Kidney epithelial cell (primary cell): ENCODE results near the gene NELFA. TPM values are rescaled to one million over a fixed set of nuclear protein-coding genes. Genes with fewer than 3 reads are reported as not detected.

Source experiments
- DNase-seq: peaks from one replicate; pipeline ENCODE4 v3.0.0-alpha.2; 2010; ENCODE audit warnings: low read depth
- H3K27me3 ChIP-seq: 2 replicates; pipeline ENCODE4 v1.6.0; 2011; ENCODE audit warnings: low read length; ENCODE audit not compliant: control insufficient read depth, insufficient read depth
- H3K36me3 ChIP-seq: 2 replicates; pipeline ENCODE4 v1.5.1; 2011; ENCODE audit warnings: low read length; ENCODE audit not compliant: control insufficient read depth, insufficient read depth
- H3K4me3 ChIP-seq: 2 replicates; pipeline ENCODE4 v1.5.1; 2011; ENCODE audit warnings: low read depth, mild to moderate bottlenecking, control low read depth, low read length
- total RNA-seq: library from RNA; depleted of rRNA; stranded (reverse); fragments of >200 nt; gene quantifications from 2 replicates; pipeline ENCODE4 v1.2.3, GENCODE V29; 2015
- TF ChIP-seq, protein P1 (sequence below): IDR thresholded peaks from 2 replicates; pipeline ENCODE4 v1.5.1; 2011; ENCODE audit warnings: mild to moderate bottlenecking, moderate library complexity, low read length, control low read depth, inconsistent platforms; ENCODE audit not compliant: insufficient read depth, poor library complexity, severe bottlenecking

NELFA gene
- total RNA-seq, 1 donor from 2014 or later, result 31.9 TPM

GRCh38 chr4:2049381-2049780, 40.6 kb upstream of the NELFA start:
- peaks cover 11% of the 10 kb centered on the region for H3K27me3 ChIP-seq
- no peak overlapping the region for H3K4me3 ChIP-seq
- no peak for DNase-seq
- TF ChIP-seq, protein P1, sequence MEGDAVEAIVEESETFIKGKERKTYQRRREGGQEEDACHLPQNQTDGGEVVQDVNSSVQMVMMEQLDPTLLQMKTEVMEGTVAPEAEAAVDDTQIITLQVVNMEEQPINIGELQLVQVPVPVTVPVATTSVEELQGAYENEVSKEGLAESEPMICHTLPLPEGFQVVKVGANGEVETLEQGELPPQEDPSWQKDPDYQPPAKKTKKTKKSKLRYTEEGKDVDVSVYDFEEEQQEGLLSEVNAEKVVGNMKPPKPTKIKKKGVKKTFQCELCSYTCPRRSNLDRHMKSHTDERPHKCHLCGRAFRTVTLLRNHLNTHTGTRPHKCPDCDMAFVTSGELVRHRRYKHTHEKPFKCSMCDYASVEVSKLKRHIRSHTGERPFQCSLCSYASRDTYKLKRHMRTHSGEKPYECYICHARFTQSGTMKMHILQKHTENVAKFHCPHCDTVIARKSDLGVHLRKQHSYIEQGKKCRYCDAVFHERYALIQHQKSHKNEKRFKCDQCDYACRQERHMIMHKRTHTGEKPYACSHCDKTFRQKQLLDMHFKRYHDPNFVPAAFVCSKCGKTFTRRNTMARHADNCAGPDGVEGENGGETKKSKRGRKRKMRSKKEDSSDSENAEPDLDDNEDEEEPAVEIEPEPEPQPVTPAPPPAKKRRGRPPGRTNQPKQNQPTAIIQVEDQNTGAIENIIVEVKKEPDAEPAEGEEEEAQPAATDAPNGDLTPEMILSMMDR, result no peak
- H3K36me3 ChIP-seq, result no peaks in the 10 kb centered on the region

GRCh38 chr4:2048831-2049230, 40.1 kb upstream of the NELFA start:
- peaks cover 1% of the 10 kb centered on the region for H3K36me3 ChIP-seq
- no peak for DNase-seq
- no peak overlapping the region for H3K4me3 ChIP-seq
- TF ChIP-seq, protein P1, result no peak
- peaks cover 11% of the 10 kb centered on the region for H3K27me3 ChIP-seq

GRCh38 chr4:2047781-2048581, 39.2 kb upstream of the NELFA start:
- TF ChIP-seq, protein P1, result no peak
- Histone ChIP-seq H3K36me3 (peaks cover 1% of the 10 kb centered on the region), H3K4me3 (no peak overlapping the region), H3K27me3 (peaks cover 11% of the 10 kb centered on the region)
- DNase-seq, result no peak

- DNase-seq, result no peak
- H3K27me3 ChIP-seq, result peaks cover 11% of the 10 kb centered on the region
- H3K4me3 ChIP-seq, result no peak overlapping the region
- TF ChIP-seq, protein P1, result no peak
- H3K36me3 ChIP-seq, result peaks cover 1% of the 10 kb centered on the region
These were observed 38.4 kb upstream of the NELFA start for GRCh38 chr4:2047031-2047660.

DNA sequence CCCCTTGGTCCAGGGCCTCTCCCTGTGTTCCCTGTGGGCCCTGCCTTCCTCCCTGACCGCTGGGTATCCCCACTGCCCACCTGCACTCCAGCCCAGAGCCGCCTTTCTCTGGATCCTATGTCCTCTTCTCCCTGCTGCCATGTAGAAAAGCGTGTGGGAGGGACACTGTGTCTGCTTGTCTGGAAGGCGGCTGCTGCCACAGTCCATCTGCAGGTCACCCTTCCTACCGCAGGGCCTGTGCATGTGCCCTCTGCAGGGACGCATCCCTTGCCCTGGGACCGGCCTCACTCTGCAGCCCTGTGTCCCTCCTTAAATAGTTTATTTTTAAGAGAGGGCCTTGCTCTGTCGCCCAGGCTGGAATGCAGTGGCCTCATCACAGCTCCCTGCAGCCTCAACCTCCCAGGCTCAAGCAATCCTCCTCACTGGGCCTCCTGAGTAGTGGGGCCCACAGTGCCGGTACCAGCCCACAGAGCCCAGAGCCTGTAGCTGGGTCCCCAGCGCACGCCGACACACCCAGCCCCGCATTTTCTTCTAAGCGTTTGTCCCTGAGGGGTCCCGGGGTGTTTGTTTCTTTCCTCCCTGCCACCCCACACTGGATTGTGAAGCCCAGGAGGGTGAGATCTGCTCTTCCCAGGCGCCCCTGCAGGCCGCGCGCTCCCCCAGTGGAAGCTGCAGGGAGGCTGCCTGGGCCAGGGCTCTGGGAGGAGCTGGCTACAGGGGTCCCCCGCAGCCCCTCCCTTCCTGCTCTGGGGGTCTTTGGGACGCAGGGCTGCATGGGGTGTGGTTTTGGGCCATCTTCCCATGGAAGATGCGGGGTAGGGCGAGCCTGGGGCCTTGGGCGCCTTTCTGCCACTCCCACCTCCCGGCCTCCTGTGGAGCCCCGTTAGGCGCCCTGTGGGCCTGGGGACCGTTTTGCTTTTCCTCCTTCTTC, 37.5 kb upstream of the NELFA start:
- no peak overlapping the region for H3K4me3 ChIP-seq
- H3K27me3 ChIP-seq, result peaks cover 13% of the 10 kb centered on the region
- no peak for DNase-seq
- H3K36me3 ChIP-seq, result peaks cover 1% of the 10 kb centered on the region
- TF ChIP-seq, protein P1, result no peak
